Fibroblast of lung (primary cell): ENCODE data around the gene RAB19. TPM values are rescaled to one million over a fixed set of nuclear protein-coding genes. Genes with fewer than 3 reads are reported as not detected.

Experiments
- DNase-seq, 2 donors: peaks; one replicate each; pipeline versions ENCODE4 v3.0.0 to v3.0.0-alpha.2; 2010; ENCODE audit warnings: low read depth in 2 of 2
- H2AFZ ChIP-seq: 2 replicates; pipeline ENCODE4 v1.5.1; 2012; ENCODE audit warnings: low read length, control low read depth, inconsistent platforms
- H3K27ac ChIP-seq: 2 replicates; pipeline ENCODE4 v1.5.1; 2011; ENCODE audit warnings: low read length, control low read depth; ENCODE audit not compliant: insufficient read depth
- H3K27me3 ChIP-seq: 2 replicates; pipeline ENCODE4 v1.5.1; 2011; ENCODE audit warnings: mild to moderate bottlenecking, low read length; ENCODE audit not compliant: control insufficient read depth, insufficient read depth
- H3K36me3 ChIP-seq: 2 replicates; pipeline ENCODE4 v1.5.1; 2011; ENCODE audit warnings: low read length; ENCODE audit not compliant: control insufficient read depth, insufficient read depth
- H3K4me1 ChIP-seq: 2 replicates; pipeline ENCODE4 v1.5.1; 2011; ENCODE audit warnings: low read length; ENCODE audit not compliant: control insufficient read depth, insufficient read depth; ENCODE audit errors: extremely low read depth
- H3K4me2 ChIP-seq: 2 replicates; pipeline ENCODE4 v1.5.1; 2011; ENCODE audit warnings: low read length, control low read depth; ENCODE audit not compliant: insufficient read depth; ENCODE audit errors: extremely low read depth
- H3K4me3 ChIP-seq, 4 experiments: fragments of 200-600 bp in 1 of 4; sonication (generic) in 1 of 4; replicated peaks in 1 of 4; 2 replicates each; pipeline ENCODE4 v1.5.1; 2011 to 2016; ENCODE audit warnings: low read length in 4 of 4, low read depth in 3 of 4, mild to moderate bottlenecking in 3 of 4, control low read depth in 2 of 4, inconsistent platforms in 1 of 4, mixed read lengths in 1 of 4; ENCODE audit not compliant: insufficient read depth in 1 of 4; ENCODE audit errors: control extremely low read depth in 1 of 4
- H3K79me2 ChIP-seq: 2 replicates; pipeline ENCODE4 v1.5.1; 2012; ENCODE audit warnings: mild to moderate bottlenecking, low read length, inconsistent platforms; ENCODE audit not compliant: control insufficient read depth, insufficient read depth
- H3K9ac ChIP-seq: 2 replicates; pipeline ENCODE4 v1.5.1; 2011; ENCODE audit warnings: mild to moderate bottlenecking, low read length, control low read depth; ENCODE audit not compliant: insufficient read depth
- H3K9me3 ChIP-seq: 2 replicates; pipeline ENCODE4 v1.5.1; 2012; ENCODE audit warnings: low read depth, low read length; ENCODE audit not compliant: control insufficient read depth, insufficient read depth
- H4K20me1 ChIP-seq: 2 replicates; pipeline ENCODE4 v1.5.1; 2011; ENCODE audit warnings: low read length; ENCODE audit not compliant: control insufficient read depth, insufficient read depth; ENCODE audit errors: extremely low read depth
- CTCF ChIP-seq, 2 donors: IDR thresholded peaks in 1 of 2; conservative IDR thresholded peaks in 1 of 2; 1 replicate in 1 of 2; 2 replicates in 1 of 2; pipeline ENCODE4 v1.5.1; 2011 to 2012; ENCODE audit warnings: low read length in 2 of 2, control low read depth in 1 of 2, inconsistent platforms in 1 of 2, low read depth in 1 of 2, mild to moderate bottlenecking in 1 of 2
- EZH2 ChIP-seq: IDR thresholded peaks from 2 replicates; pipeline ENCODE4 v1.5.1; 2012; ENCODE audit warnings: low read length, control low read depth, mild to moderate bottlenecking; ENCODE audit errors: missing control alignments
- polyA plus RNA-seq, 2 donors: library from polyadenylated mRNA; depleted of rRNA in 1 of 2; stranded (reverse) in 1 of 2; unstranded in 1 of 2; fragments of >200 nt; gene quantifications; 2 replicates each; pipeline ENCODE4 v1.2.1, GENCODE V29; 2011 to 2012; ENCODE audit warnings: missing spikeins in 1 of 2
- total RNA-seq: library from RNA; depleted of rRNA; stranded (reverse); fragments of >200 nt; gene quantifications from 2 replicates; pipeline ENCODE4 v1.2.1, GENCODE V29; 2014

Gene RAB19
- total and polyA plus RNA-seq, 2 donors (not counting 1 experiment from before 2014, with no cell fraction given) = not detected

DNA sequence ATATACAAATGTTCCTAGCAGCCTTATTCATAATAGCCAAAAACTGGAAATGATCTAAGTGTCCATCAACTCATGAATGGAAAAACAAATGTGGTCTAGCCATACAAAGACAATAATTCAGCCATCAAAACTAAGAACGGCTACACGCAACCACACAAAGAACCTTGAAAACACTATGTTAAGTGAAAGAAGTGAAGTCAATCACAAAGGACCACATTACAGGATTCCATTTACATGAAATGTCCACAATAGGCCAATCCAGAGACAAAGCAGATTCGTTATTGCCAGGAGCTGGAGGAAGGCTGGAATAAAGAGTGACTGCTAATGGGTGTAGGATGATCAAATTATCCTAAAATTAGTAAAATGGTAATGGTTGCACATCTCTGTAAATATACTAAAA, 54.3 kb downstream of the RAB19 start:
- Histone ChIP-seq H3K27ac (no peak overlapping the region), H3K9ac (no peak overlapping the region), H3K4me1 (no peaks in the 10 kb centered on the region), H3K9me3 (no peaks in the 10 kb centered on the region), H3K27me3 (no peaks in the 10 kb centered on the region), H3K4me2 (no peak overlapping the region), H3K4me3 (no peak overlapping the region), H3K79me2 (no peaks in the 10 kb centered on the region), H3K36me3 (peaks cover 6% of the 10 kb centered on the region), H4K20me1 (no peaks in the 10 kb centered on the region), H2AFZ (no peak overlapping the region)
- TF ChIP-seq EZH2 (no peak), CTCF (conservative IDR thresholded peaks at IDR 0.05 in 1 of 2, IDR thresholded peaks at IDR 0.05 in 1 of 2; ENCODE audit: low read depth in 1 of 2, low read length in 2 of 2) (no peak)
- DNase-seq = no peak

GRCh38 chr7:140458916-140459315, 55.1 kb downstream of the RAB19 start:
- no peaks in the 10 kb centered on the region for H3K79me2 ChIP-seq
- H3K4me2 ChIP-seq = no peak overlapping the region
- H3K9me3 ChIP-seq = no peaks in the 10 kb centered on the region
- no peak overlapping the region for H3K4me3 ChIP-seq
- no peaks in the 10 kb centered on the region for H4K20me1 ChIP-seq
- H3K9ac ChIP-seq = no peak overlapping the region
- no peaks in the 10 kb centered on the region for H3K27me3 ChIP-seq
- TF ChIP-seq CTCF (conservative IDR thresholded peaks at IDR 0.05 in 1 of 2, IDR thresholded peaks at IDR 0.05 in 1 of 2; ENCODE audit: low read depth in 1 of 2, low read length in 2 of 2) = no peak
- TF ChIP-seq EZH2 = no peak
- H3K36me3 ChIP-seq = peaks cover 6% of the 10 kb centered on the region
- DNase-seq = no peak
- no peaks in the 10 kb centered on the region for H3K4me1 ChIP-seq
- no peak overlapping the region for H2AFZ ChIP-seq
- H3K27ac ChIP-seq = no peak overlapping the region

GRCh38 chr7:140463111-140463510, 59.3 kb downstream of the RAB19 start:
- no peak for TF ChIP-seq EZH2
- no peak for TF ChIP-seq CTCF (conservative IDR thresholded peaks at IDR 0.05 in 1 of 2, IDR thresholded peaks at IDR 0.05 in 1 of 2; ENCODE audit: low read depth in 1 of 2, low read length in 2 of 2)
- no peak for DNase-seq
- H3K9ac ChIP-seq = no peak overlapping the region
- H3K27me3 ChIP-seq = no peaks in the 10 kb centered on the region
- H3K79me2 ChIP-seq = no peaks in the 10 kb centered on the region
- no peak overlapping the region for H2AFZ ChIP-seq
- peaks cover 3% of the 10 kb centered on the region for H3K36me3 ChIP-seq
- H3K27ac ChIP-seq = no peak overlapping the region
- H3K4me2 ChIP-seq = no peak overlapping the region
- no peaks in the 10 kb centered on the region for H3K4me1 ChIP-seq
- no peak overlapping the region for H3K4me3 ChIP-seq
- H4K20me1 ChIP-seq = no peaks in the 10 kb centered on the region
- H3K9me3 ChIP-seq = no peaks in the 10 kb centered on the region
